Measurements from ENCODE around the gene MINAR1. TPM values are rescaled to one million over a fixed set of nuclear protein-coding genes. Genes with fewer than 3 reads are reported as not detected.
A peak's percentile ranks its signal among the peaks of the same experiment; 100 is the strongest.

The MINAR1 gene, protein sequence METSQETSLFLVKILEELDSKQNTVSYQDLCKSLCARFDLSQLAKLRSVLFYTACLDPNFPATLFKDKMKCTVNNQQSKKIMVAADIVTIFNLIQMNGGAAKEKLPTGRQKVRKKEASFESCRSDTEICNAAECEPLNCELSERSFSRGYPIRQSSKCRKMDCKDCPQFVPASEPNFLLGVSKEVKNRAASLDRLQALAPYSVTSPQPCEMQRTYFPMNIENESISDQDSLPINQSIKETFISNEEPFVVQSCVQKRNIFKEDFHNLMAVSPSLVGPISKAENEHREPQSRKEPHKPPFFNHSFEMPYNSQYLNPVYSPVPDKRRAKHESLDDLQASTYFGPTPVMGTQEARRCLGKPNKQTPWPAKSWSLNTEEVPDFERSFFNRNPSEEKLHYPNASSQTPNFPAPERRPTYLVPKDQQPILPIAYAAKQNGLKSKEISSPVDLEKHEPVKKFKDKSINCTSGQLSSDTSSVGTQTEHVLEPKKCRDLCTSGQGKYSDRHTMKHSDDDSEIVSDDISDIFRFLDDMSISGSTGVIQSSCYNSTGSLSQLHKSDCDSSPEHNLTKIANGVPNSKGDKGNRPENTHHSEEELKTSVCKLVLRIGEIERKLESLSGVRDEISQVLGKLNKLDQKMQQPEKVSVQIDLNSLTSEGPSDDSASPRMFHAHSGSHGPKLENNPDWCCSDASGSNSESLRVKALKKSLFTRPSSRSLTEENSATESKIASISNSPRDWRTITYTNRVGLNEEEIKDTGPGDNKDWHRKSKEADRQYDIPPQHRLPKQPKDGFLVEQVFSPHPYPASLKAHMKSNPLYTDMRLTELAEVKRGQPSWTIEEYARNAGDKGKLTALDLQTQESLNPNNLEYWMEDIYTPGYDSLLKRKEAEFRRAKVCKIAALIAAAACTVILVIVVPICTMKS
- total RNA-seq (ENCODE audit: low replicate concordance), result 0.98 and 1.7 TPM in 2 replicates

GRCh38 chr15:79431636-79432344 lies at the start of gene MINAR1:
TSS of gene MINAR1 (plus strand) at chr15:79432336. CDS start at chr15:79456148, 23,812 bp downstream.
- H3K4me3 ChIP-seq (ENCODE audit: low read depth, low read length), result peak within 1 kb of the TSS; percentile 60
- DNase-seq (ENCODE audit: low read depth), result peak; percentile 33
- TF ChIP-seq, protein P1, sequence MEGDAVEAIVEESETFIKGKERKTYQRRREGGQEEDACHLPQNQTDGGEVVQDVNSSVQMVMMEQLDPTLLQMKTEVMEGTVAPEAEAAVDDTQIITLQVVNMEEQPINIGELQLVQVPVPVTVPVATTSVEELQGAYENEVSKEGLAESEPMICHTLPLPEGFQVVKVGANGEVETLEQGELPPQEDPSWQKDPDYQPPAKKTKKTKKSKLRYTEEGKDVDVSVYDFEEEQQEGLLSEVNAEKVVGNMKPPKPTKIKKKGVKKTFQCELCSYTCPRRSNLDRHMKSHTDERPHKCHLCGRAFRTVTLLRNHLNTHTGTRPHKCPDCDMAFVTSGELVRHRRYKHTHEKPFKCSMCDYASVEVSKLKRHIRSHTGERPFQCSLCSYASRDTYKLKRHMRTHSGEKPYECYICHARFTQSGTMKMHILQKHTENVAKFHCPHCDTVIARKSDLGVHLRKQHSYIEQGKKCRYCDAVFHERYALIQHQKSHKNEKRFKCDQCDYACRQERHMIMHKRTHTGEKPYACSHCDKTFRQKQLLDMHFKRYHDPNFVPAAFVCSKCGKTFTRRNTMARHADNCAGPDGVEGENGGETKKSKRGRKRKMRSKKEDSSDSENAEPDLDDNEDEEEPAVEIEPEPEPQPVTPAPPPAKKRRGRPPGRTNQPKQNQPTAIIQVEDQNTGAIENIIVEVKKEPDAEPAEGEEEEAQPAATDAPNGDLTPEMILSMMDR (IDR thresholded peaks at IDR 0.05; ENCODE audit: insufficient read depth, low read length), result no peak

GRCh38 chr15:79394231-79394630 lies 37.9 kb upstream of the MINAR1 start:
- no peak overlapping the region for H3K4me3 ChIP-seq (ENCODE audit: low read depth, low read length)
- DNase-seq (ENCODE audit: low read depth), result peak; percentile 77
- TF ChIP-seq, protein P1 (IDR thresholded peaks at IDR 0.05; ENCODE audit: insufficient read depth, low read length), result no peak

DNA sequence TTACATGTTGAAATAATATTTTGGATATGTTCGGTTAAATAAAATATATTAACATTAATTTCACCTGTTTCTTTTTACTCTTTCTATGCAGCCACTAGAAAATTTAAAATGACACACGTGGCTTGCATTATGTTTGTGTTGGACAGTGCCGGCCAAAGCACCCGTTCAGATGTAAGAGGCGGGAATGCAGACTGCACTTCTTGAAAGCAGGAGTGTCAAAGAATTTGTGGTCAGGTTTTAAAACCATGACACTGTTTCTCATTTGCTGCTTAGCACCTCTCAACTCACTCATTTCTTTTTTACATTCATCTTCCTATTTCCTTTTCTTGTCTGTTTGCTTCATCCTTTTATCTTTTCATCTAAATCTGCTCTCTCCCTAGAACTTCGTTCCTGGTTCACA lies 35.3 kb upstream of the MINAR1 start:
- H3K4me3 ChIP-seq (ENCODE audit: low read depth, low read length), result no peak overlapping the region
- DNase-seq (ENCODE audit: low read depth), result no peak
- TF ChIP-seq, protein P1 (IDR thresholded peaks at IDR 0.05; ENCODE audit: insufficient read depth, low read length), result no peak

DNA sequence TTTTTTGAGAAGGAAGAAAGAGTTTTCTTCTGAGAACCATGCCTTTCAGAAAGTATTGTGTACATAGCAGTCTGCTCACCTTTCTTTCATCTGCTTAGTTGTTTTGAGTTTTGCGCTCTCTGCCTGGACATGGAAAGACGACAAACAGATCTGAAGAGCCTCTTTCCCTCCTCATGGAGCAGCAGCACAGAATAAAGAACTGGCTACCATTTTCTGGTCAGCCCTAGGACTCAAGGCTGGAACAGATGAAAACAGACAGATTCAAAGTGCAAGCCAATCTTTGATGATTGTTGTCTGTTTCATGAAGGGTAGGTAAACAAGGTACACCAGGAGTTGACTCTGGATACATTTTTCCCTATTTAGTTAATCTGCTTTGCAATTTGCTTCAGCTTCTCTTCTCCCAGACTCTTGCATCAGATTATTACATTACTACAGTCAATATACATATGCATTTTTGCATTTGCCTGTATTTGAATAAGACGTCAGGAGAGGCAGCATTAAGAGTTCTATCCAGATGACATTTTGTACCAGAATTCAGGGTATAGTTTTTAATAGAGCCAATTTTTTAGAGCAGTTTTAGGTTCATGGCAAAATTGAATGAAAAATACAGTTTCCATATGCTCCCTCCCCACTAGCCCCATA lies 34.7 kb upstream of the MINAR1 start:
- no peak for DNase-seq (ENCODE audit: low read depth)
- no peak overlapping the region for H3K4me3 ChIP-seq (ENCODE audit: low read depth, low read length)
- TF ChIP-seq, protein P1 (IDR thresholded peaks at IDR 0.05; ENCODE audit: insufficient read depth, low read length), result no peak

GRCh38 chr15:79399606-79400005 lies 32.5 kb upstream of the MINAR1 start:
- no peak overlapping the region for H3K4me3 ChIP-seq (ENCODE audit: low read depth, low read length)
- no peak for DNase-seq (ENCODE audit: low read depth)
- TF ChIP-seq, protein P1 (IDR thresholded peaks at IDR 0.05; ENCODE audit: insufficient read depth, low read length), result no peak

- DNase-seq (ENCODE audit: low read depth), result no peak
- TF ChIP-seq, protein P1 (IDR thresholded peaks at IDR 0.05; ENCODE audit: insufficient read depth, low read length), result no peak
- H3K4me3 ChIP-seq (ENCODE audit: low read depth, low read length), result no peak overlapping the region
Observed at GRCh38 chr15:79400650-79401049, 31.5 kb upstream of the MINAR1 start.

Measured in fibroblast of the aortic adventitia (primary cell).